Measurements from ENCODE around the gene DNAJC25.

DNAJC25 gene

GRCh38 chr9:111674319-111674718 lies 43.2 kb downstream of the DNAJC25 start:
- no peak for FAIRE-seq

GRCh38 chr9:111676116-111676515 lies 45.0 kb downstream of the DNAJC25 start:
- no peak for FAIRE-seq

- FAIRE-seq, result no peak
Measured at GRCh38 chr9:111678293-111678692, 47.2 kb downstream of the DNAJC25 start.

GRCh38 chr9:111679199-111679598 lies 48.1 kb downstream of the DNAJC25 start:
- FAIRE-seq, result no peak

- no peak for FAIRE-seq
Measured at GRCh38 chr9:111683392-111683791, 52.3 kb downstream of the DNAJC25 start.

- no peak for FAIRE-seq
Measured at GRCh38 chr9:111691672-111692329, 60.7 kb downstream of the DNAJC25 start.

- no peak for FAIRE-seq
Measured at GRCh38 chr9:111696796-111697195, 65.7 kb downstream of the DNAJC25 start.

GRCh38 chr9:111700776-111701175 lies 69.6 kb downstream of the DNAJC25 start:
- FAIRE-seq, result peak; percentile 10

Data from colon (tissue), 2 donors.